Hepatocyte (in vitro differentiated cells): ENCODE results near the gene GALNT17.

Experiments
- EZH2 ChIP-seq: fragments of 200-600 bp; sonication (generic); IDR thresholded peaks from 2 replicates; pipeline ENCODE4 v1.6.1; 2016; ENCODE audit warnings: antibody characterized with exemption, mild to moderate bottlenecking, borderline replicate concordance
- EZH2phosphoT487 ChIP-seq: fragments of 200-600 bp; sonication (generic); IDR thresholded peaks from one replicate; pipeline ENCODE4 v1.6.1; 2018; ENCODE audit warnings: antibody characterized with exemption, mild to moderate bottlenecking, low read depth, moderate library complexity; ENCODE audit not compliant: unreplicated experiment, severe bottlenecking
- TF ChIP-seq, protein P1 (sequence below): fragments of 200-600 bp; sonication (generic); IDR thresholded peaks from 2 replicates; pipeline ENCODE4 v1.5.1; 2016; ENCODE audit warnings: antibody characterized with exemption, mild to moderate bottlenecking; ENCODE audit not compliant: poor library complexity

DNA sequence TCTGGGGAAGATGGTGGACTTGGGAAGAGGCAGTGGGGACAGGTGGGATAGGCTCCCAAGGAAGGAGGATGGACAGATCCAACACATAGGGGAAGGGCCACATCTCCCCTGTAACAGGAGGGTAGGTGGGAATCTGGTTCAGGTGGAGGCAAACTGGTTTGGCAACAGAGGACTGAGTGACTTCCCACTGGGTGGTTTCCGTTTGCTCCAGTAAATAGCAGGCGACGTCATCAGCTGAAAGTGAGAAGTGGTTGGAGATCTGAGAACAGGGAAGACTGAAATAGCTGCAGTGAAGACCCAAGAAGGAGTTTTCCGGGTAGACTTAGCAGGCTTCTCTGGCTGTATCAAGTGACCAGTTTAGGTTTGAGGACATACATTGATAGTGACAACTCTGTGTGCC, 504.4 kb downstream of the GALNT17 start:
- TF ChIP-seq, protein P1, sequence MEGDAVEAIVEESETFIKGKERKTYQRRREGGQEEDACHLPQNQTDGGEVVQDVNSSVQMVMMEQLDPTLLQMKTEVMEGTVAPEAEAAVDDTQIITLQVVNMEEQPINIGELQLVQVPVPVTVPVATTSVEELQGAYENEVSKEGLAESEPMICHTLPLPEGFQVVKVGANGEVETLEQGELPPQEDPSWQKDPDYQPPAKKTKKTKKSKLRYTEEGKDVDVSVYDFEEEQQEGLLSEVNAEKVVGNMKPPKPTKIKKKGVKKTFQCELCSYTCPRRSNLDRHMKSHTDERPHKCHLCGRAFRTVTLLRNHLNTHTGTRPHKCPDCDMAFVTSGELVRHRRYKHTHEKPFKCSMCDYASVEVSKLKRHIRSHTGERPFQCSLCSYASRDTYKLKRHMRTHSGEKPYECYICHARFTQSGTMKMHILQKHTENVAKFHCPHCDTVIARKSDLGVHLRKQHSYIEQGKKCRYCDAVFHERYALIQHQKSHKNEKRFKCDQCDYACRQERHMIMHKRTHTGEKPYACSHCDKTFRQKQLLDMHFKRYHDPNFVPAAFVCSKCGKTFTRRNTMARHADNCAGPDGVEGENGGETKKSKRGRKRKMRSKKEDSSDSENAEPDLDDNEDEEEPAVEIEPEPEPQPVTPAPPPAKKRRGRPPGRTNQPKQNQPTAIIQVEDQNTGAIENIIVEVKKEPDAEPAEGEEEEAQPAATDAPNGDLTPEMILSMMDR = no peak
- no peak for TF ChIP-seq EZH2
- no peak for TF ChIP-seq EZH2phosphoT487
